Stimulated activated CD4-positive, alpha-beta T cell treated with anti-CD3 and anti-CD28 coated beads, Interleukin-2, amount 100 ng/mL, for 4 hours (primary cell): ENCODE measurements around the gene APBA1.
"Not testable (repeated sequence)": the region's sequence is repeated elsewhere in the genome, so short reads cannot be mapped to it uniquely, and the experiment has no call there.

Source experiments
- DNase-seq: peaks from one replicate; pipeline ENCODE4 v3.0.0-alpha.2; 2020; ENCODE audit warnings: low read depth

Gene APBA1

DNA sequence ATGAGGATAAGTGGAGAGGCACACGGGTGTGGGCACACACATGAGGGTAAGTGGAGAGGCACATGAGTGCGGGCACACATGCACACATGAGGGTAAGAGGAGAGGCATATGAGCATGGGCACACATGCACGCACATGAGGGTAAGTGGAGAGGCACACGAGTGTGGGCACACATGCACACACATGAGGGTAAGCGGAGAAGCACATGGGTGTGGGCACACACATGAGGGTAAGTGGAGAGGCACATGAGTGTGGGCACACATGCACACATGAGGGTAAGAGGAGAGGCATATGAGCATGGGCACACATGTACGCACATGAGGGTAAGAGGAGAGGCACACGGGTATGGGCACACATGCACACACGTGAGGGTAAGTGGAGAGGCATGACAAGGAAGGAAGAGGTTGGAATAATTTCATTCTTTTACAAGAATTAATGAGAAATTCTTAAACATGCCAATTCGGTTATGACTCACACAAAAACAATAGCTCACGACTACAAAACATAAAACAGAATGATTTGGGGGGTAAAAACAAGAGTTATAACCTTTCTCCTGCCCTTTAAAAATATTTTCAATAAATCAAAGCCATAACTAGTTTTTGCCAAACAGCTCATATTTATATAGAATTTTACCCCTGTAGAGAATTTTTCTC, 67.5 kb downstream of the APBA1 start:
- DNase-seq: no peak

DNA sequence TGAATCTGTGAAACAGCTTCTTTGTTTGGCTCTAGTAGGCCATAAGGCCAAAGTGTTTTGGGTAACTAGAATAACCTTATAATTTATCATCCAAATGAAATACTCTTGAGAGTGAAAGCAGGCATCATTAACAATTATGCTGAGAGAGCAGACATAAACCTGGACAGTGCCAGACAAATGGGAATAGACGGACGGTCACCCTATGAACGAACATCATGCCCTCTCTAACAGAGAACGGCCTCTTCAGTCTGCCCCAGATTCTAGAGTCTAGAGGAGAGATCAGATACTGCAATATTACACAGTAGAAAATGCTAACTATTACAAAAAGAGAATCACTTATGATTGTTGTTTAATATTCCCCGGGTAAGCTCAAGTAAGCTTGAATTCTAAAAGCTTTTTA, 68.5 kb downstream of the APBA1 start:
- DNase-seq: no peak

DNA sequence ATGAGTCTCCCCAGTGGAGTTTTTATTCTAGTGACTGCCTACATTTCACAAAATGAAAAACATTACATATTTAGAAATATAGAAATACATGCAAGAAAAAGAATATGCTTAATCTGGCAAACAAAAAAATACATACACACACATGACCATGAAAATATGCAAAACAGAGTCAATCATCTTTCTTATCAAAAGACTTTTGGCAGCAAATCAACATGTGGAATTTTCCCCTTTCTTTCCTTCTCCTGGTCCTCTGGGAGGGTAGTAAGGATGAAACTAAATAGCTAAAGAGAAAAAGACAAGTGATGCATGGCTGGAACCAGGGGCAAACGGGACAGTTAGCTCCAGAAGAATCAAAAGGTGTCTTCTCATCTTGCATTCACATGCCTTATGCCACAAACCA, 69.4 kb downstream of the APBA1 start:
- no peak for DNase-seq

DNA sequence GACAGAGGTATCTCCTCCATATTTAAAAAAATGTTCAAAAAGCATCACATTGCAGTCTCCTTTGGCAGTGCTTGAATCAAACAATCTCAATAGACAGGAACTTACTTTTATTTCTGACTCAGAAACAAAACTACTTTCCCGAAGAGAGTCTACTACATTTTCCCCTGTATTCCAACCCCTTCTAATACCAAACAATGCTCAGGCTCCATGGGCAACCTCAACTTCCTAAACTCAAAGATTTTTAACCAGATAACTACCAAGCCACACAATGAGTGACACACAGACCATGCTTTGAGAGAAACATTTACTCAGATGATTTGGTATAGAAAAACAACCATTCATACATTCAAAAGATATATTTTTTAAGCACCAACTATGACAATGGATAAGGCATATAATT, 70.5 kb downstream of the APBA1 start:
- no peak for DNase-seq

DNA sequence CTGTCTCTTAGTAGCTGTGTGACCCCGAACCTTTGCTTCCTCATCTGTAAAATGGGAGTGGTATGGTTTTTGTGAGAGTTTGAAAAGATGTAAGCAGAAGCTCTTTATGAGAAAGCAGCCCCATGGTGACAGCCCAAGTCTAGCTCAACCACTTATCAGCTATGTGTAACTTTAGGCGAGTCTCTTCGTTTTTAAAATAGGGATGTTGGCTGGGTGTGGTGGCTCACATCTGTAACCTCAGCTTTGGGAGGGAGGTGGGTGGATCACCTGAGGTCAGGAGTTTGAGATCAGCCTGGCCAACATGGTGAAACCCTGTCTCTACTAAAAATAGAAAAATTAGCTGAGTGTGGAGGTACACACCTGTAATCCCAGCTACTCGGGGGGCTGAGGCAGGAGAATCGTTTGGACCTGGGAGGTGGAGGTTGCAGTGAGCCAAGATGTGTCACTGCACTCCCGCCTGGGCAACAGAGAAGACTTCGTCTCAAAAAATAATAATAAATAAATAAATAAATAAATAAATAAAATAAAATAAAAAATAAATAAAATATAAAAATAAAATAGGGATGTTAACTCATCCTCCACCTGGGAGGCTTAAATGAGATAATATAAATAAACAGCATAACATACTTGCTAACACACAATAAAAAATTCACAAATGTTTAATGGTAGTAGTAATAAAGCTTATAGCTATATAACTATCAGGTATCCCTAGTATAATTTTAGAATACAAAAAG, 71.7 kb downstream of the APBA1 start:
- DNase-seq: no peak

DNA sequence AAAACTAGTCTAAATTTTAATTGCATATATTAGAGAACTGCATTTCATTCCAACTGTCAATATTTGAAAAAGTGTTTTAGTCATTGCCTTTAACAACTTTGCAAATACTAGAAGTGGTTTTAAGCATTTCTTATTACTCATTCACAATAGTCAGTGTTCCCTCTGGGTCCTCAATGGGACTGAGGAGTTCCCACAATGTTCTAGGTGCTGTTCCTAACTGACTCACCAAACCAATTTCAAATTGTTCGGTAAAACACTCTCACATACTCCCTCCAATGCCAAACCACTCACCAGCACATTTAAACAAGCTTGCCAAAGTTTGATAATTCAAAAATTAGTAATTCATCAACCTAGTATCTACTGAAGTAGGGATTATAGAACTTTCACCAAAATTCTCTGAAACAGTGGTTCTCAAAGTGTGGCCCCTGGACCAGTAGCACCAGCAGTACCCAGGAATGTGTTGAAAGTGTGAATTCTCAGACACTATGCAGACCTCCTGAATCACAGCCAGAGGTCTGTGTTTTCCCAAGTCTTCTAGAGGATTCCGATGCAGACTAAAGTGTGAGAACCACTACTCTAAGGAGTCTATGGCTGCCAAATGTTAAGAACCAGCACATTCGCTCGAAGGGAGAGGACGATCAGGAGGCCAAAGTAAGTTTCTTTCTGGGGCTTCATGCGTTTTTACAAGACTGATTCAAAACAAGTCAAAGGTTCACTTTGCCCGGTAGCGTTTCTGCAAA, 72.8 kb downstream of the APBA1 start:
- DNase-seq: no peak

DNA sequence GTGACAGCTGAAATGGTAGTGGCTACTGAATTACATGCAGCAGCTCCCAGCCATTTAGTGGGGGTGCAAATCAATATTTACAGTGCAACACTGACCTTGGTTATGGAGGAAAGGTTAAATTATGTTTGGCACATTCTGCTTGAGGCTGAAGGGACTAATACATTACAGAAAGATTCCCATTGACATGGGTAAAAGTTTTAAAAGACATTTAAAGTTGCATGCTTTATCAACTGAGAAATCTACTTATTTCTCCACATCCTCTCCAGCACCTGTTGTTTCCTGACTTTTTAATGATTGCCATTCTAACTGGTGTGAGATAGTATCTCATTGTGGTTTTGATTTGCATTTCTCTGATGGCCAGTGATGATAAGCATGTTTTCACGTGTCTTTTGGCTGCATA, 75.3 kb downstream of the APBA1 start:
- DNase-seq: not testable (repeated sequence)

DNA sequence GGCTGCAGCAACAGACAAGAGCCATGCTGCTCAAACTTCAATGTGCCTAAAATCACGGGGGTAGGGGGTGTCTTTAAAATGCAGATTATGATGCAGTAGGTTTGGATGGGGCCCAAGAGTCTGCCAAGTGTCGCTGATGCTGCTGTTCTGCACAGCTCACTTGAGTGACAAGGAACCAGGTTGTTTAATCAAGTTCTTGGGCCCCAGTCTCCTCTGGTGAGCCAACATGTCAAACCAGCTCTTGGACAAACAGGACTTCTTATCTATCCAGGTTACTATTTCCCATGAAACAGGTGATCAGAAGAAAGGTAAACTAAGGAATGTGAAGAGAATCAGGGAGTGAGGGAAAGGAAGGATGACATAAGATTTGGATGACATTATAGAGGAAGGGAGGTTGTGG, 78.0 kb downstream of the APBA1 start:
- no peak for DNase-seq

DNA sequence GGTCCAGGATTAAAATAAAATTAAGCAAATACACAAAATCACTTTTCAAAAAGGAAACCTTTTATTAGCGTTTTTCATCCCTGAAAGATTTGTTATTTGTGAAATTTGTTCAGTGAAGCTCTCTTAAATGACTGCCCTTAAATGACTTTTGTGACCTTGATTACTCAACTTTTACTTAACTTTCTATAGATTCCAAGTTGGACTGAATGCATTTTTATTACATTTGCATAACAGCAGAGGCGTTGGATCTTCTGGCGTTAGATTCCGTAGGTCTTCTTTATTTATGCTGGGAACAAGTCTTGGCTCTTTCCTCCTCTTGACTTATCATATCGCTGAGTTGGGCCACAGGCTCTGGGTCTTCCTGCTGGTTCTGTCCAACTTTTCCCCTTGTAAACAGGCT, 78.4 kb downstream of the APBA1 start:
- no peak for DNase-seq

DNA sequence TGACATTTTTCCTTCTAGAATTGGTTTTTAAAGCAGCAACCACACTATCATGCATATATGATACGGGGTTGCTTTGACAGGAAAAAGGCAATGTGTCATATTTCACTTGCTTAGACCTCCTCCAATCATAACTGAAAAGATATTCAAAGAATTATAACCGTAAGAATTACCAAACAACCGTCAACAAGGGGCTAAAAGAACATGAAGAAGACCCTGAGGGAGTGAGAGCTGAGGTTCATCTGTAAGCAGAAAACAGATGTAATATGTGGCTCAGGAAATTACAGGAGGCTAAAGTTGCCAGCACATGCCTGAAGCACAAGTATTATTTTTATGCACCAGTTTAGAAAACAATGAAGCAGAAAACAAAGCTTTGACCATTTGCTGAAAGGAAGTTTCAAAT, 78.9 kb downstream of the APBA1 start:
- no peak for DNase-seq

DNA sequence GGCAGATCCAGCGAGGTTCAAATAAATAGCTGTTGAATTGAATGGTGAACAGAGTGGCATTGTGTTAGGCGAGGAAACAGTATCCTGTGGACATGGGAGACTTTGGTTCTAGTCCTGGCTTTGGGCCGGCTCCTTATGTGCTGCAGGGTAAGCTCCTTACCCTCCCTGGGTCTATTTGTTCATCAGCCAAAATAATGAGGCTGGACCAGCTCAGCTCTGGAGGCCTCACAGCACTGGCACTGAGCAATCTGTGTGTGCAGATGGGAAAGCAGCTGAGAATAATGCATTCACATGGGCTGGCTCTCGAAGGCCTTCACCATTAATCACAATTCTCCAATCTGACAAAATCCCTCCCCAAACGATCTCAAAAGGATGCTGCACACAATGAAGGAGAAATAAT, 81.9 kb downstream of the APBA1 start:
- no peak for DNase-seq

DNA sequence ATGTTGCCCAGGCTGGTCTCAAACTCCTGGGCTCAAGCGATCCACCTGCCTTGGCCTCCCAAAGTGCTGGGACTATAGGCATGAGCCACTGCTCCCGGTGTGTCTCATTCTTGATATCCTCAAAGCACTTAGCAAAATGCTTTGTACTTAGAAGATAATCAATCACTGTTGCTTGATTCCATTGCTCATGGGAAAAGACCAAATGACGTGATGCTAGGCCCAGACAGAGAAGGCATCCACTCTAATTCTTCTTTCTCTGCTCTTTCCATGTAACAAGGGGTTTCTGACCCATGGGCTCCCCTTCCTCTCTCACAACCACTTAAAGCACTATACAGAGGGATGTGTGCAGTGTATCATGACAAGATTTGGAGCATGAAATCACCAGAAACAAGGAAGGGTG, 83.0 kb downstream of the APBA1 start:
- no peak for DNase-seq

DNA sequence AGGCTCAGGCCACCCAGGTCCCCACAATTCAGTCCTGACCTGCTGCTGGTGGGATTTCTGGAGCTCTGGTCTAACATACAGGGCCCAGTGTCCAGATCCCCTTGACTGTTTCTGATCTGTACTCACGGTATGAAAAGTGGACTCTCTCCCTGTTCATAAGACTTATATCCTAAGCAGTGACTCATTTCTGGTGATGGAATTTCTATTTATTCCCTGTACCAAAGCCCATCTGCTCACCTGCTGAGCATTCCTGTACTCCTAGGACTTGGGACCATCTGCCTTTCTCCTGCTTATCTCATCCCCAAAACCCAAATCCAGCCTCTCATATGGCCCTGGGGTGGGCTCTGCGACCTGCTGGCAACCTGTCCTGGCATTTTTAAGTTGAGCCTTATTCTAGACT, 86.6 kb downstream of the APBA1 start:
- no peak for DNase-seq

DNA sequence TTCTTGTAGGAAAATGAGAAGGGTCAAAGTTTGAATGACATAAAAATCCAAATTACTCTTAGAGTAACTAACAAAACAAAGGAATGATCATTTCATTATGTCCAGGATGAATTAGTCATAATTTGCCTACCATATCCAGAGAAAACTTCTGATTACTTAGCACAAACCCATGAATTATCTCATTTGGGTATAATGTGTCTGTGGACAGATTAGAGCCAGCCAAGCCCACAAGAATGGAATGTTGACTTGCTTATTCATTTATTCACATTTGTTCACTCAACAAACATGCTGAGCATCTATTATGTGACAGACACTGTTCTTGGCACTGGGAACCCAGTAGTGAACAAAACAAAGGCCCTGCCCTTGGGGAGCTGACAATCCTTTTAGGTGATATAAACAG, 87.4 kb downstream of the APBA1 start:
- DNase-seq: no peak

DNA sequence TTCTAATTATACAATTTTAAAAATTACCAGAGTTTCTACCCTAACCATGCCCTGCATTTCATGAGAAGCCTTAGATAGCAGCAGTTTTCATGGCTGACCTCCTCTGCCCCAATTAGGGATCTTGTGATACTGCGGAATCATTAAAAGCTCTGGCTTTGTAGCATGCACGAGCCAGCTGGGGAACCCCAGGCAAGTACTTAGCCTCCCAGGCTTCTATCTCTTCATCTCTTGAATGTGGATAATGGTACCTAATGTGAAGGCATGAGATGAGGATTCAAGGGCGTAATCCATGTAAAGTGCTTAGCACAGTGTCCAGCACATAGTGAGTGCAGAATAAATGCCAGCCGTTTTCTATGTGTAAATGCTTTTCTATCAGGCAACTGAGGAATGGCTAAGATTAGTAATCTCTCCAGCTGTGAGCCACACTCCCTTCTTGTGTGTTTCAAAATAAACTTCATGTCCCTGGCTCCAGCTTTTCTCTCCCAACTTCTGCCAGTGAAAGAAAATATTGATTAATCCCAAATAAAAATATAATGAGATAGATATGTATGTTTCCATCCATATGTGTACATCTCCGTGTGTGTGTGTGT, 88.4 kb downstream of the APBA1 start:
- DNase-seq: no peak

DNA sequence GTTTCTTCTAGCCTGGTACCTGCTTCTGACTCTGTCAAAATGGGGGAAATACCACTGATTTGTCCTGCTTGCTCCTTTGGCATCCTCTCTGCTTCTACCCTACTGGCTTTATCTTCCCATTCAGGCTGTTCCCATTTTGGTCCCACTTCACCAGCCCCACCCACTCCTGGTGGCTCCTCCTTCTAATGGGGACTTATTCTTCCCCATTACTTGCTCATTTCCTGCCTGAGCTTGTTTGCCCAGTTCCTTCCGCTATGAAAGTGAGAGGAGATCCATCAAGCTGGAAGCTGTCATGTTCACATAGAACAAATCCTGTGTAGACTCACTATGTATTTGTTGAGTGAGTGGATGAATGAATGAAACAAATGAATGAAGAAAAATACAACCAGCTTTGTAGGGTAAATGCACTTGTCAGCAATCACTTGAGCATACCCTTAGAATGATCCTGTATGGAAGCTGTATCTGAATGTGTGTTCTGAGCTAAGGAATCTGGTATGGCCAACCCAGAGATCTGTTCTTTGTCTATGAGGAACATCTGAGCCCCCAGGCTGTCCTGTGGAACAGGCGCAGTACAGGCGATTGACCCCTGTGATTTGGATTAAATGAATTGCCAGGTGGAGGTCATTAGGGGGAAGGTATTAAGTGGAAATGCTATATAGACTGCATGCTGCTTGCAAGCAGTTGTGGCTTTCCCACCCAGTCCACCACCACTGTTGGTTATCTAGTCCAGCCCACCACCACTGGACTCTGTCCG, 89.5 kb downstream of the APBA1 start:
- no peak for DNase-seq

DNA sequence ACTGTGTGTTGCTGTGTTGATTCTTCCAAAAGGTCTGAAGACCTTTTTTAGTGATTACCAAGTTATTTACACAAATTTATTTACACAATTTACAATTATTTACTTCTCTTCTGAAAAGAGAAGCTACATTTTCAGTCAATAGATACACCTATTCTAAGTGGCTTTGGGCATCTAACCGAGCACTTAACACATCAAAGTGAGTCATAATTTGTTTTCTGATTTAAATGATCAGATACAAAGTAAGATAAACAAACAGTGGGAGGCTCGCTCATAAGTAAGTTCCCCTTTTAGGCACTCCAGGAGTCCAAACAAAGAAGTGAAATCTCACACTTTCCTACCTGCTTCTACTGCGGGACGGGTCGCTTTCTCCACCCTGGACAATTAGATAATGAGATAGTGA, 90.2 kb downstream of the APBA1 start:
- DNase-seq: no peak

DNA sequence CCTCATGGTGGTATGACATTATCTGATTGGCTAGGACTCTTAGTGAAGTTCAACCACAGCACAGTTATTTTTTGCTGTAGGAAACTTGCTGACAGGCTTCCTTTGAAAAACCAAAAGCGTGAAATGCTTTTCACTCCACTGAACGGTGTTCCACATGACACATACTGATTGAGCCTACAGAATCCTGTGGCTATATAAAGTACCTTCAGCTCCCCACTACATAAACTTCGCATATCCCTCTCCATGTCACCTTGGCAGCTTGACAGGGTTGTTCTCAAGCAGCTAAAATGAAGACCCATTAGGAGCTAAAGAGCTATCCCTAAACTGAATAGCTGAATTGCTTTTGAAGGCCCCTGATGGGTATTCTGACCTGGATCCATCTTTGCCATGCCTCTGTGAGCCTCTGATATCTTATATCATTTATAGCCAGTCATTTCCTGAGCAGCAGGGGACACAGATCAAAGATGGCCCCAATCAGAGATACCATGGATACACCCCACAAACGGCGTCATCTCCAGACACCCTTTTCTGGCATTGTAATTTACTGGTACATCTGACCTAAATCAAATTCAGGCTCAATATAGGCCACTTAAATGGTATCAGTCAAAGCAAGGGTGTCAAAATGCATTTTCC, 91.5 kb downstream of the APBA1 start:
- no peak for DNase-seq

DNA sequence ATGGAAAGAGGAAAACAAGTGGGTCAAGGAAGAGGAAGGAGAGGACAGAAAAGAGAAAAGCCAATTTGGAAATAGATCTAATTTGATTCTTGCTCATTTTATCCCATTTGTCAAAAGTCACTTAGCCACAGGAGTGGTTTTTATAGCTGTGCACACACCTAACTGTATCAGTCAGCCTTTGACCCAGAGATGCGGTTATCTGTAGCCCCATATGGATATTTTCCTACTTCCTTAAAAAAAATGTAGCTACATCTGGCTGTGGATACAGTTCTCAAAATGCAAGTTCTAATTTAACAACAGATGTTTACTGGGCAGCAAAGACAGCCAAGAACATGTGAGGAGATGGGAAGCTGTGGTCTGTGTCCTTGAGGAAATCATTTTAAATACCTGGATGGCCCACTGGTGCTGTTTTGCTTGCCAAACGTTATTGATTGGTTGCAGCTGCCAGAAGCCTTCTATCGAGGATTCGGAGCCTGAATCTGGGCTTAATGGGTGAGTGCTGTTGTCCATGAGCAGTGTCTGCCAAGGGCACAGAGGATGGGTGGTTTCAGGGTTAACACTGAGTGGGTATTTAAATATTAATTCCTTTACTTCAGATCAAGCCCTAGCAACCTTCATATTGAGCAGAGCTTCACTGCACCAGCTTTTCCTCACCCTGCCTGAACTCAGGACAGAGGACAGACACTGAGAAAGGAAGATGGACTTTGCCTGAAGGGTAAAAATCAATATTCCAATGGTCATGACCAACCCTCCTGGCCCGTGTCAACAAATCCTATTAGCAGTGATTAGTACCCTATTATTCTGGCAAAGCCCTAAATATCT, 92.2 kb downstream of the APBA1 start:
- DNase-seq: no peak

DNA sequence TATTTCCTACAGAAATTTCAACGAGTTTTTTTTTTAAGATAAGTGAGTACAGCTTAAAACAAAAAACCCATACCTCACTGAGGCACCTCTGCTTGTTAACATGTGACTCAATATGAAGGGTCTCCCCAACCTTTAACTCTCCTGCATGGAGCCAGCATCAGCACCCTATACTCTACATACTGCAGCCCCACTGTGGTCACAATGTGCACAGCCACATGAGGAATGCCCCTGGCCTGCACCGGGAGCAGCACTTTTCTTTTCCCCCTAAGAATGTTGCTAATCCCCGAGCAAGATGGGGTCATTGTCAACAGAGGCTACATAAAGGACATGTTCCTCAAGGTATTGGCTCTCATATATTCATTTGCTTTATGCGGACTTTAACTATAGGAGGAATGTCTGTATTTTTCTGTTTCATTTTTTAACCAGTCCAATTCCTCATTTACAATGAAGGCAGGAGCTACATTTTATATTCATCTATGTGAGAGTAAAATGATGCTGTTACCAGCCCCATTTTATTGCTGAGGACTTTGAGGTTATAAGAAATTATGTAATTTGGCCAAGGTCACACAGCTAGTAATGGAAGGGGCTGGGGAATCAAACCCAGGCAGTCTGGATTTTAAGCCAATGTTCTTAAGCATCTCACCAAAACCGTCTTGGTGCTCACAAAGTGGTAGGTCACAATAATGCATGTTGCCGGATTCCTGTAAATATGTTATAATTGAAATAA, 93.0 kb downstream of the APBA1 start:
- DNase-seq: no peak
